Stimulated activated naive CD4-positive, alpha-beta T cell (primary cell): ENCODE results near the gene SORCS2.

Experiments used
- DNase-seq, 6 experiments: peaks; one replicate each; lab custom pipeline; 2025; lab: John Stamatoyannopoulos, UW

Gene SORCS2

DNA sequence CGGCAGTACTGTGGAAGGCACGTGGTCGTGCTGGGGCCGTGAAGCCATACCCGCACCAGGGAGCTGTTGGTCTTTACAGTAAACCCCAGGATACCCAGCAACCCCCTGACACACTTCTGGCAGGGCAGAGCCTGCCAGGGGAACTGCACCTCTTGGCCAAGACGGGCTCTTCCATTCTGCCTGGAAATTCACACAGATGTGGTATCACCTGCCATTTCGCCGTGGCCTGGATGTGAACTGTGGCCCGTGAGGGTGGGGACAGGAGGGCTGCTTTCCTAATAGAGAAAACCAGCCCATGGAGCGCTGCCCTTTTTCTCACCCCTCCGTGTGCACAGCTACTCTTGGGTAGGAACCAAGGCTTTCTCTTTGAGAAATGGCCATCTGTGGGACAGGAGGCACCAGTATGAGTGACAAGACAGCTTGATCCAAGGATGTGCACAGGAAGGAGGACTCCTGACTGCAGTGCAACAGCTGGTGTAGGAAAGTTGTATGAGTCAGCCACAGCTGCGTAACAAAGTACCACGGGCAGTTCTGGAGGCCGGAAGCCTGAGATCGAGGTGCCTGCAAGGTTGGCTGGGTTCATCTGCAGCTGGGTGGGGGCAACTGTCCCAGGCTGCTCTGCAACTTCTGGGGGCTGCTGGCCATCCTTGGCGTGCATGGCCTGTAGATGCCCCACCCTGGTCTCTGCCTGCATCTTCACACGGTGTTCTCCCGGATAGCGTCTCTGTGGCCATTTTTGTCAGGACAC, 146.7 kb downstream of the SORCS2 start:
- DNase-seq, result no peak

GRCh38 chr4:7339751-7340552, 147.6 kb downstream of the SORCS2 start:
- no peak for DNase-seq

DNA sequence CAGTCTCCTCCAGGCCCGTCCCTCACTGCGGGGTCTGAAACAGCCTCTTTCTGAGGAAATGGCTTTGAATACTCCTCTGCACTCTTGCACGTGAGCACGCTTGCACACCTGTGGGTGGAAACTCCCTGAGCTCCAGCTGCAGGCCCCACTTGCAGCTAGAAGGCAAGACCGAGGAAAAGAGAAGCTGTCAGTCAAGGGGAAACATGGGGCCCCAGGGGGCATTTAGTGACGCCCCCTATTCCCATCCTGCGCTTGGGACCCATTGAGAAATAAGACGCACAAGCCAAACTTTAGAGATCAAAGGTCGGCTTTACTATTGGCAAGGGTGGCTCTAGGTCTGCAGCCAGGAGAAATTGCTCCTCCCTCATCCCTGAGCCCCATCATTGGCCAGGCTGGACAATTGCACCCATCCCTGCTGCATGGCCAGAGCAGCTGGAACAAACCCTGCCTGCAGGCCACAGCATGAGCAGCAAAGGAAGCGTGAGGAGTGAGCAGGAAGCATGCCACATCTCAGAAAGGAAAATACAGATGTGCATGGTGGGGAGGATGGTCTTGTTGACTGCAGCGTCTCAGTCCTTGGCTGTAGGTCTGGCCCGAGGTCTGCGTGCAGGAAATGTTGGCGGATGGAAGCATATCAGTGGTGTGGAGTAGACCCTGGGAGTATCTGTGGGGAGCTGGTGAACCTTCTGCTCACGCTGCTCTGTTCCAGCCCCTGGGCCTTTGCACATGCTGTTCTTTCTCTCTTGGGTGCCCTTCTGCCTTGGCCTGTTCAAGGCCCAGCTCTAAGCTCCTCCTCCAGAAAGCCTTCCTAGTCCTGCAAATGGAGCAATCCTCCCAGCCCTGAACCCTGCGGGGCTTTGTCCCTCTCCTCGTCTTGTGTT, 148.5 kb downstream of the SORCS2 start:
- no peak for DNase-seq

- no peak for DNase-seq
These were observed 149.3 kb downstream of the SORCS2 start for GRCh38 chr4:7341491-7342222.

- no peak for DNase-seq
These were observed 150.1 kb downstream of the SORCS2 start for GRCh38 chr4:7342223-7343080.

DNA sequence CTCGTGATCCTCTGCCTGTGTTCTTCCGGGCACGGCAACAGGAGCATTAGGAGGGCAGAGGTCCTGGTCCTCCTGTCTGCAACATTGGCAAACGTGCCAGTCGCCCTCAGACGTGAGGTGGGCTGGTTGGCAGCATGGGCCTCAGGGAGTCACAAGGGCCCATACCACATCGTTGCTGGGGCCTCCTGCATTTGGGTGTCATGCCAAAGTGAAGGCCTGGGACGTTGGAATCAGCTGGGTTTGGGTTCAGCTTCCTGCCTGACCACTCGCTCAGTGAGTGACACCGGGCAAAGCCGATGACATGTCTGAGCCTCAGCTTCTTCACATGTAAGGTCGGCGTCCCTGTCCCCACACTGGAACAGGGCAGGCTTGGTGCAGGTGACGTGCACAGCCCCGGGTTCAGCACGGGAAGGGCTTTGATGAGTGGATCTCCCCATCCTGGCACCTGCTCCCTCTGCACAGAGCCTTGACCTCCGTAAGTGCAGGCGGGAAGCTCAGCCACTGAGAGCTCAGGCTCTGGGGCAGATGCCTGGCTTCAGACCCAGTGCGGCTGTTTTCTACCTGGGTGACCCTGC, 150.8 kb downstream of the SORCS2 start:
- DNase-seq, result no peak

DNA sequence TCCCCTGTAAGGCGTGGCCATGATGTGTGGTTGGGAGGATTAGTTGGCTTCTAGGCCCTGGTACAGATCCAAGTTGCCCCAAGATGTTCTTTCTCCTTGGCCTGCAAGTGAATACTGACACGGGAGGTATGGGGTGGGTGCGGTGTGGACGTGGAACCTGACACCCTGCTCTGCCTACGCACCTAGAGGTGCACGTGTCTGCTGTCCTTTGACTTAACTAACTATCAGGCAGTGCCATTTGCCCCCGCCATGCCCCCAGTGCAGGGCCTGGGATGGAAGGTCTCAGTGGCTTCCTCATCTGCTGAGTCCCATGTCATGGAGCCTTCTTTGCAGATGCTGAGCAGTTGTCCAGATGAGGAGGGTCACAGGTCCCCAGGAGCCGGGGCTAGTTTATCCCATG, 151.6 kb downstream of the SORCS2 start:
- no peak for DNase-seq

GRCh38 chr4:7344636-7345155, 152.4 kb downstream of the SORCS2 start:
- DNase-seq, result no peak

DNA sequence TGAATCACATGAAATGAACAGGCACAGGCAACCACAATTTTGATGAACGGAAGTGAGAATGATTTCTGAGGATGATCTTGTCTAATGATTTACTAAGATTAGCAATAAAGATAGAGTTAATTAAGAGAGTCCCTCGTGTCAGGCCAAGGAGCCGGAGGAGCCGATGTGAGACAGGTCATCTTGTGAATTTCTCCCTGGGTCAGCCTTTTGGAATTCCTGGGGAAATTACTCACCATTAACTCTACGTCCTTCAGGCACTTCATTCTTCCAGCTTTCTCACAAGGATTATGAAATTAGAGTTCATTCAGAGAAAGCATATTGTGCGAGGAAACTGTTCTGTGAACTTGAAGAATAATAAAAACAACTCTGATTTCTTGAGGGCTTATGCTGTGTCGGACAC, 155.6 kb downstream of the SORCS2 start:
- DNase-seq, result no peak

GRCh38 chr4:7348946-7349900, 156.9 kb downstream of the SORCS2 start:
- no peak for DNase-seq

- no peak for DNase-seq
These were observed 158.1 kb downstream of the SORCS2 start for GRCh38 chr4:7350396-7350795.

- DNase-seq, result no peak
These were observed 158.7 kb downstream of the SORCS2 start for GRCh38 chr4:7351014-7351413.

DNA sequence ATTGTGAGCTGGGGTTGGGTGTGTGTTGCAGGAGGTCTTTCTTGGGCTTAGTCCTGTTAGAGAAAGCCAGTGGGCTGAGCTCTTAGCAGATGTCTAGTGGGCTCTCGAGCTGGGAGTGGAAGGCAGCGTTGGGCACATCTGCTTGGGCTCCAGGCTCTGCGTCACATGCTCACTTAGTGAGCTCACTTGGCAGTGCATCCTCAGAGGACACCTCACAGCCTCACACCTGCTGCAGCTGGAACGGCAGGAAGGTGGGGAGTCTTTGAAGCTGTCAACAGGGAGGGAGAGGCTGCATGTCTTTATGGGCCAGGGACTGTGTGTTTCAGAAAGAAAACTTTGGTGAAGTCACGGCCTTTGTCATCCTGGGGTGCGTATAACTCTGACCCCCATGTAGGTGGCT, 160.1 kb downstream of the SORCS2 start:
- no peak for DNase-seq

- DNase-seq, result no peak
These were observed 160.9 kb downstream of the SORCS2 start for GRCh38 chr4:7353046-7353790.

GRCh38 chr4:7353846-7354610, 161.7 kb downstream of the SORCS2 start:
- DNase-seq, result no peak

GRCh38 chr4:7354927-7355326, 162.6 kb downstream of the SORCS2 start:
- DNase-seq, result no peak

DNA sequence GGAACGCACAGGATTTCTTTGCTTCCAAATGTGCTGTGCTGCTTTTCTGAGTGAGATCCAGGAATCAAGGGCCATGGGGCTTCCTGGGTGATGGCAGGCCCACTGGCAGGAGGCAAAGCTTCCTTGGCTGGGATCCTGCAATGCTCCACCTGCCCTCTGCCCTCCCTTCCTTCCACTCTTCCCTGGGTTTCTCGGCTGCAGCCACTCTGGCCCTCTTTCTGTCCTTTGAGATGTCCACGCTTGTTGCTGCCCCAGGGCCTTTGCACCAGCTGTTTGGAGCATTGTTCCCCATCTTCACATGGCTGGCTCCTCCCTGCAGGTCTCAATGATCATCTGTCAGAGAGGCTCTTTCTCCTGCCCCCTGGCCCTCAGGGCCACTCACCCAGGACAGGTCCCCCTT, 163.5 kb downstream of the SORCS2 start:
- no peak for DNase-seq
